Thoracic aorta (tissue), 2 donors: ENCODE measurements around the gene LURAP1L. TPM values are rescaled to one million over a fixed set of nuclear protein-coding genes. Genes with fewer than 3 reads are reported as not detected.

Source experiments
- ATAC-seq: fragments of 150-250 bp; one replicate; pipeline ENCODE4 v1.8.0; 2017; ENCODE audit warnings: low read depth; ENCODE audit not compliant: insufficient number of reproducible peaks, low FRiP score
- DNase-seq: peaks from one replicate; pipeline ENCODE4 v3.0.0-alpha.2; 2020; ENCODE audit warnings: low spot score
- H3K27ac ChIP-seq, 2 donors: fragments of 200-600 bp; sonication (generic); 1 replicate in 1 of 2; 2 replicates in 1 of 2; pipeline ENCODE4 v1.5.1; 2016; ENCODE audit warnings: mild to moderate bottlenecking in 2 of 2, moderate library complexity in 2 of 2
- H3K27me3 ChIP-seq: fragments of 200-600 bp; sonication (generic); replicated peaks from 2 replicates; pipeline ENCODE4 v1.6.0; 2016; ENCODE audit warnings: mild to moderate bottlenecking; ENCODE audit not compliant: insufficient read depth
- H3K36me3 ChIP-seq: fragments of 200-600 bp; sonication (generic); one replicate; pipeline ENCODE4 v1.5.1; 2016
- H3K4me1 ChIP-seq, 2 donors: fragments of 200-600 bp; sonication (generic); 1 replicate in 1 of 2; 2 replicates in 1 of 2; pipeline versions ENCODE4 v1.5.1 to v1.6.0; 2016; ENCODE audit warnings: low read depth in 2 of 2, mild to moderate bottlenecking in 1 of 2; ENCODE audit not compliant: control insufficient read depth in 1 of 2
- H3K4me3 ChIP-seq: fragments of 200-600 bp; sonication (generic); 2 replicates; pipeline ENCODE4 v1.5.1; 2016; ENCODE audit warnings: mild to moderate bottlenecking
- H3K9me3 ChIP-seq: fragments of 200-600 bp; sonication (generic); 2 replicates; pipeline ENCODE4 v1.5.1; 2016
- total RNA-seq, 2 donors: library from RNA; depleted of rRNA; stranded (reverse); fragments of >200 nt; gene quantifications; one replicate each; pipeline versions ENCODE4 v1.1.0 to v1.2.3, GENCODE V29; 2016
- TF ChIP-seq, protein P1 (sequence below): fragments of 200-600 bp; sonication (generic); IDR thresholded peaks from one replicate; pipeline ENCODE4 v1.5.1; 2019; ENCODE audit warnings: antibody characterized with exemption

LURAP1L gene
- total RNA-seq, 2 donors from 2014 or later: 10.3 to 14.7 TPM

GRCh38 chr9:12798066-12798770 is 23.4 kb downstream of the LURAP1L start:
- Histone ChIP-seq H3K4me3 (no peak overlapping the region), H3K36me3 (no peaks in the 10 kb centered on the region), H3K27ac (no peak overlapping the region), H3K9me3 (no peaks in the 10 kb centered on the region), H3K4me1 (peaks cover 6 to 30% of the 10 kb centered on the region in 2 donors), H3K27me3 (no peaks in the 10 kb centered on the region)
- no peak for ATAC-seq
- TF ChIP-seq, protein P1, sequence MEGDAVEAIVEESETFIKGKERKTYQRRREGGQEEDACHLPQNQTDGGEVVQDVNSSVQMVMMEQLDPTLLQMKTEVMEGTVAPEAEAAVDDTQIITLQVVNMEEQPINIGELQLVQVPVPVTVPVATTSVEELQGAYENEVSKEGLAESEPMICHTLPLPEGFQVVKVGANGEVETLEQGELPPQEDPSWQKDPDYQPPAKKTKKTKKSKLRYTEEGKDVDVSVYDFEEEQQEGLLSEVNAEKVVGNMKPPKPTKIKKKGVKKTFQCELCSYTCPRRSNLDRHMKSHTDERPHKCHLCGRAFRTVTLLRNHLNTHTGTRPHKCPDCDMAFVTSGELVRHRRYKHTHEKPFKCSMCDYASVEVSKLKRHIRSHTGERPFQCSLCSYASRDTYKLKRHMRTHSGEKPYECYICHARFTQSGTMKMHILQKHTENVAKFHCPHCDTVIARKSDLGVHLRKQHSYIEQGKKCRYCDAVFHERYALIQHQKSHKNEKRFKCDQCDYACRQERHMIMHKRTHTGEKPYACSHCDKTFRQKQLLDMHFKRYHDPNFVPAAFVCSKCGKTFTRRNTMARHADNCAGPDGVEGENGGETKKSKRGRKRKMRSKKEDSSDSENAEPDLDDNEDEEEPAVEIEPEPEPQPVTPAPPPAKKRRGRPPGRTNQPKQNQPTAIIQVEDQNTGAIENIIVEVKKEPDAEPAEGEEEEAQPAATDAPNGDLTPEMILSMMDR: no peak
- no peak for DNase-seq

- H3K36me3 ChIP-seq: no peaks in the 10 kb centered on the region
- no peak overlapping the region for H3K27ac ChIP-seq
- DNase-seq (no peak), ATAC-seq (no peak)
- H3K9me3 ChIP-seq: no peaks in the 10 kb centered on the region
- no peak overlapping the region for H3K4me3 ChIP-seq
- H3K27me3 ChIP-seq: no peaks in the 10 kb centered on the region
- H3K4me1 ChIP-seq: peaks cover 3 to 15% of the 10 kb centered on the region in 2 donors
- TF ChIP-seq, protein P1: no peak
Measured at GRCh38 chr9:12801187-12801586, 26.4 kb downstream of the LURAP1L start.

- peaks cover 3 to 11% of the 10 kb centered on the region in 2 donors for H3K4me1 ChIP-seq
- H3K36me3 ChIP-seq: no peaks in the 10 kb centered on the region
- H3K4me3 ChIP-seq: no peak overlapping the region
- no peak overlapping the region for H3K27ac ChIP-seq
- TF ChIP-seq, protein P1: no peak
- no peak for DNase-seq
- H3K27me3 ChIP-seq: no peaks in the 10 kb centered on the region
- ATAC-seq: no peak
- no peaks in the 10 kb centered on the region for H3K9me3 ChIP-seq
Measured at GRCh38 chr9:12801663-12802062, 26.8 kb downstream of the LURAP1L start.

- TF ChIP-seq, protein P1: no peak
- Histone ChIP-seq H3K36me3 (no peaks in the 10 kb centered on the region), H3K4me3 (no peak overlapping the region), H3K4me1 (peaks cover 3 to 8% of the 10 kb centered on the region in 2 donors), H3K27me3 (no peaks in the 10 kb centered on the region), H3K9me3 (no peaks in the 10 kb centered on the region), H3K27ac (no peak overlapping the region)
- DNase-seq (no peak), ATAC-seq (no peak)
Measured at GRCh38 chr9:12802093-12802492, 27.3 kb downstream of the LURAP1L start.

DNA sequence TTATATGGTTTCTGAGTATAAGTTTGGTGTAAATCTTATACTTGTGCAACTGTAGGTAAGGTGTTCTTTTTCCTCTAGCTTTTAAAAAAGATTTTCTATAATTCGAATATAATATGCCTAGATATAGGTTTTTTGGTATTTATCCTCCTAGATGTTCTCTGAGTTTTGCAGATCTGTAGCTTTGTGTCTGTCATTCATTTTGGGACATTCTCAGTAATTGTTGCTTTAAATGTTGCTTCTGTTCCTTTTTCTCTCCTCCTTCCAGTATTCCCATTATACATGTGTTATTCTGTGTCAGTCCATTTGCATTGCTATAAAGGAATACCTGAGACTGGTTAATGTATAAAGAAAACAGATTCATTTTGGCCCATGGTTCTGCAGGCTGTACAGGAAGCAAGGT is 33.7 kb downstream of the LURAP1L start:
- Histone ChIP-seq H3K4me3 (no peak overlapping the region), H3K27ac (no peak overlapping the region), H3K36me3 (no peaks in the 10 kb centered on the region), H3K9me3 (no peaks in the 10 kb centered on the region), H3K4me1 (peaks cover 0 to 15% of the 10 kb centered on the region in 2 donors), H3K27me3 (no peaks in the 10 kb centered on the region)
- DNase-seq (no peak), ATAC-seq (no peak)
- TF ChIP-seq, protein P1: no peak
